B cell (primary cell): Measurements from ENCODE around the gene EED. TPM values are rescaled to one million over a fixed set of nuclear protein-coding genes. Genes with fewer than 3 reads are reported as not detected.

ENCODE experiments used
- ATAC-seq: fragments of 200-7000 bp; cut with Tn5 transposase; one replicate; pipeline ENCODE4 v1.10.0; 2021; ENCODE audit warnings: low read depth, mild to moderate bottlenecking, moderate number of reproducible peaks, moderate library complexity
- CTCF ChIA-PET: fragments of 350-600 bp; sonication (Branson Sonifier 250); formaldehyde crosslinking; loops from one replicate; lab custom pipeline; 2021; ENCODE audit warnings: antibody characterized with exemption, inconsistent platforms; lab: Charles Lee
- POLR2A ChIA-PET: fragments of 350-600 bp; sonication (Branson Sonifier 250); formaldehyde crosslinking; loops from one replicate; lab custom pipeline; 2021; ENCODE audit warnings: antibody characterized with exemption; lab: Charles Lee
- DNase-seq: peaks from one replicate; pipeline ENCODE4 v3.0.0; 2013
- H2AFZ ChIP-seq: 2 replicates; pipeline ENCODE4 v1.6.1; 2012; ENCODE audit warnings: mild to moderate bottlenecking, low read depth, low read length; ENCODE audit not compliant: insufficient read depth, poor library complexity, severe bottlenecking
- H3K27ac ChIP-seq, 2 donors: 1 replicate in 1 of 2; 2 replicates in 1 of 2; pipeline ENCODE4 v1.5.1; 2012 to 2013; ENCODE audit warnings: low read length in 2 of 2, mild to moderate bottlenecking in 2 of 2, moderate library complexity in 1 of 2
- H3K27me3 ChIP-seq, 4 experiments: fragments of 200-600 bp in 1 of 4; sonication (generic) in 1 of 4; replicated peaks in 1 of 4; 1 replicate in 2 of 4; 2 replicates in 2 of 4; pipeline versions ENCODE4 v1.6.1 to v1.7.0; 2013 to 2016; ENCODE audit warnings: low read length in 3 of 4, mild to moderate bottlenecking in 2 of 4, mixed read lengths in 1 of 4, moderate library complexity in 1 of 4; ENCODE audit not compliant: insufficient read depth in 4 of 4, control insufficient read depth in 3 of 4; ENCODE audit errors: control extremely low read depth in 1 of 4
- H3K36me3 ChIP-seq, 2 experiments: replicated peaks in 1 of 2; 1 replicate in 1 of 2; 2 replicates in 1 of 2; pipeline versions ENCODE4 v1.6.1 to v1.7.1; 2013; ENCODE audit warnings: low read length in 1 of 2; ENCODE audit not compliant: insufficient read depth in 2 of 2, control insufficient read depth in 1 of 2; ENCODE audit errors: control extremely low read depth in 1 of 2, extremely low read depth in 1 of 2
- H3K4me1 ChIP-seq, 2 donors: fragments of 200-600 bp in 1 of 2; sonication (generic) in 1 of 2; 1 replicate in 1 of 2; 2 replicates in 1 of 2; pipeline versions ENCODE4 v1.5.1 to v1.6.1; 2013 to 2017; ENCODE audit warnings: low read length in 2 of 2; ENCODE audit not compliant: control insufficient read depth in 2 of 2, insufficient read depth in 2 of 2
- H3K4me2 ChIP-seq: replicated peaks from 2 replicates; pipeline ENCODE3; 2012; ENCODE audit warnings: mild to moderate bottlenecking, low read depth, low read length; ENCODE audit not compliant: poor library complexity, severe bottlenecking
- H3K4me3 ChIP-seq, 5 experiments: fragments of 200-600 bp in 1 of 5; sonication (generic) in 1 of 5; 1 replicate in 3 of 5; 2 replicates in 2 of 5; pipeline versions ENCODE4 v1.5.1 to v1.7.0; 2011 to 2016; ENCODE audit warnings: low read length in 4 of 5, mild to moderate bottlenecking in 4 of 5, low read depth in 2 of 5, control low read depth in 1 of 5, moderate library complexity in 1 of 5; ENCODE audit not compliant: insufficient read depth in 1 of 5; ENCODE audit errors: control extremely low read depth in 1 of 5, extremely low read depth in 1 of 5
- H3K79me2 ChIP-seq: fragments of 200-600 bp; sonication (generic); one replicate; pipeline ENCODE4 v1.6.0; 2016; ENCODE audit warnings: low read length; ENCODE audit not compliant: control insufficient read depth, insufficient read depth
- H3K9ac ChIP-seq: fragments of 200-600 bp; sonication (generic); 2 replicates; pipeline ENCODE4 v1.6.1; 2017; ENCODE audit warnings: mild to moderate bottlenecking, low read length, moderate library complexity
- H3K9me3 ChIP-seq, 3 donors: one replicate each; pipeline versions ENCODE4 v1.6.1 to v1.7.1; 2013; ENCODE audit warnings: low read length in 2 of 3; ENCODE audit not compliant: control insufficient read depth in 2 of 3, insufficient read depth in 1 of 3; ENCODE audit errors: control extremely low read depth in 1 of 3
- H4K20me1 ChIP-seq: 2 replicates; pipeline ENCODE4 v1.6.0; 2012; ENCODE audit warnings: mild to moderate bottlenecking, low read length; ENCODE audit not compliant: insufficient read depth, control insufficient read depth, poor library complexity, severe bottlenecking
- H3K27ac Mint-ChIP-seq: one replicate; pipeline ENCODE4 v1.8.0; 2021; ENCODE audit warnings: mixed read lengths
- H3K27me3 Mint-ChIP-seq: one replicate; pipeline ENCODE4 v1.8.0; 2021; ENCODE audit warnings: mixed read lengths
- H3K4me1 Mint-ChIP-seq: one replicate; pipeline ENCODE4 v1.8.0; 2021; ENCODE audit warnings: mixed read lengths
- H3K4me3 Mint-ChIP-seq: one replicate; pipeline ENCODE4 v1.8.0; 2021; ENCODE audit warnings: mixed read lengths
- H3K9me3 Mint-ChIP-seq: one replicate; pipeline ENCODE4 v1.8.0; 2022; ENCODE audit warnings: mixed read lengths; ENCODE audit not compliant: insufficient read depth
- EZH2 ChIP-seq: IDR thresholded peaks from 2 replicates; pipeline ENCODE4 v1.6.1; 2012; ENCODE audit warnings: borderline replicate concordance, low read depth, mild to moderate bottlenecking, moderate library complexity, low read length; ENCODE audit not compliant: insufficient read depth, poor library complexity, severe bottlenecking
- WGBS: methylation state at CpG from one replicate; pipeline ENCODE4 v1.1.5; 2013; ENCODE audit warnings: missing lambda C conversion rate; ENCODE audit not compliant: insufficient coverage; 5-methylcytosine and 5-hydroxymethylcytosine counted together
- intact Hi-C: fragments of 100-400 bp; cut with micrococcal nuclease; formaldehyde crosslinking; loops from one replicate; pipeline ENCODE4 v1.10.0; 2022
- polyA plus RNA-seq: library from polyadenylated mRNA; depleted of rRNA; stranded (reverse); fragments of >200 nt; gene quantifications from 2 replicates; pipeline ENCODE4 v1.2.3, GENCODE V29; 2012
- total RNA-seq, 2 donors: library from RNA; stranded (reverse); fragments of 120-200 nt in 1 of 2; gene quantifications; 1 replicate in 1 of 2; 2 replicates in 1 of 2; pipeline versions ENCODE4 v1.2.3 to v1.2.4, GENCODE V29; 2013 to 2022
- TF ChIP-seq, protein P1 (sequence below): fragments of 200-600 bp; IDR thresholded peaks from one replicate; pipeline ENCODE4 v1.8.0; 2022; ENCODE audit warnings: antibody characterized with exemption, mild to moderate bottlenecking

The EED gene
- total and polyA plus RNA-seq, 2 donors (not counting 1 experiment from before 2014, with no cell fraction given): 21.8 to 49.5 TPM

DNA sequence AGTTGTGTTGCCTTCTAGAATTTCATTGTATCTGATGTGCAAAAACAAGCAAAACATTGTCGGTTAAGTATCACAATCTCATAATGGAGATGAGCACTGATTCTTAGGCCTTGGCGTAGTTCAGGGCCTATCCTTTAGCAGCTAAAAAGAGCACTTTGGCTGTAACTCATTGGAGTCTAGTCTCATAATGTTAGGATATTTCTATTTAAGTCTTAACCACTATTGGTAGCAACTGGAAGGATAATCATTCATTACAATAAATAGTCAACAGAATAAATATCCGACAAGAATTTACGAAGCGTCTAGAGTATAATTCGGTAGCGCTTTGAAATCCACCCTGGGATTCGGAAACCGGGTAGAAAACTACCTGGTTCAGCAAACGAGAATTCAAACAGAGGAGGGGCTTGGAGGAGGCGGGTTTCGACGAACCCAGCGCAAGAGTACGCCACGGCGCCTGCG lies 461 bp upstream of the EED start:
- DNase-seq (no peak), ATAC-seq (peak; percentile 66)
- peak overlapping the region; percentile 98 to 99 for H3K27ac ChIP-seq
- intact Hi-C loops: loop anchor here (1.0 to 2.0 kb wide), 5 partner anchors 25 to 616 kb away; partner anchors contain the start of gene TMEM126B
- H3K27ac Mint-ChIP-seq: no peak overlapping the region
- no peaks in the 10 kb centered on the region for H3K27me3 Mint-ChIP-seq
- peak overlapping the region; percentile 97 for H2AFZ ChIP-seq
- TF ChIP-seq, protein P1, sequence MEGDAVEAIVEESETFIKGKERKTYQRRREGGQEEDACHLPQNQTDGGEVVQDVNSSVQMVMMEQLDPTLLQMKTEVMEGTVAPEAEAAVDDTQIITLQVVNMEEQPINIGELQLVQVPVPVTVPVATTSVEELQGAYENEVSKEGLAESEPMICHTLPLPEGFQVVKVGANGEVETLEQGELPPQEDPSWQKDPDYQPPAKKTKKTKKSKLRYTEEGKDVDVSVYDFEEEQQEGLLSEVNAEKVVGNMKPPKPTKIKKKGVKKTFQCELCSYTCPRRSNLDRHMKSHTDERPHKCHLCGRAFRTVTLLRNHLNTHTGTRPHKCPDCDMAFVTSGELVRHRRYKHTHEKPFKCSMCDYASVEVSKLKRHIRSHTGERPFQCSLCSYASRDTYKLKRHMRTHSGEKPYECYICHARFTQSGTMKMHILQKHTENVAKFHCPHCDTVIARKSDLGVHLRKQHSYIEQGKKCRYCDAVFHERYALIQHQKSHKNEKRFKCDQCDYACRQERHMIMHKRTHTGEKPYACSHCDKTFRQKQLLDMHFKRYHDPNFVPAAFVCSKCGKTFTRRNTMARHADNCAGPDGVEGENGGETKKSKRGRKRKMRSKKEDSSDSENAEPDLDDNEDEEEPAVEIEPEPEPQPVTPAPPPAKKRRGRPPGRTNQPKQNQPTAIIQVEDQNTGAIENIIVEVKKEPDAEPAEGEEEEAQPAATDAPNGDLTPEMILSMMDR: no peak
- no peak for TF ChIP-seq EZH2
- no peaks in the 10 kb centered on the region for H3K36me3 ChIP-seq
- peak overlapping the region; percentile 98 to 100 (median 100) for H3K4me3 ChIP-seq
- peak overlapping the region; percentile 98 for H3K9ac ChIP-seq
- H3K27me3 ChIP-seq: no peaks in the 10 kb centered on the region
- H3K9me3 ChIP-seq: no peaks in the 10 kb centered on the region
- peaks cover 27 to 34% of the 10 kb centered on the region in 2 donors for H3K4me1 ChIP-seq
- no peaks in the 10 kb centered on the region for H3K9me3 Mint-ChIP-seq
- peaks cover 40% of the 10 kb centered on the region for H3K79me2 ChIP-seq
- peak overlapping the region; percentile 73 for H3K4me2 ChIP-seq
- H4K20me1 ChIP-seq: peaks cover 13% of the 10 kb centered on the region
- no peak overlapping the region for H3K4me3 Mint-ChIP-seq
- POLR2A ChIA-PET: interaction anchor here (0.8 to 3.0 kb wide), 4 partner anchors 40 to 616 kb away, joined by 3 to 28 read pairs (median 9); partner anchors contain the start of genes PICALM and TMEM126B
- peaks cover 18% of the 10 kb centered on the region for H3K4me1 Mint-ChIP-seq
- WGBS: 3% methylated on average over 17 of the region's 18 CpGs
- CTCF ChIA-PET: interaction anchor here (1.1 to 3.4 kb wide), 6 partner anchors 23 to 202 kb away, joined by 3 to 17 read pairs (median 8); partner anchors contain the start of gene PICALM
